HepG2 (cell line): ENCODE data around the gene IKZF3. TPM values are rescaled to one million over a fixed set of nuclear protein-coding genes. Genes with fewer than 3 reads are reported as not detected.
A peak's percentile ranks its signal among the peaks of the same experiment; 100 is the strongest.

ENCODE experiments used
- ATF1 ChIP-seq: IDR thresholded peaks from 2 replicates; pipeline ENCODE4 v1.6.1; 2016; ENCODE audit warnings: mild to moderate bottlenecking, control low read depth
- CC2D1A ChIP-seq: sonication (generic); formaldehyde crosslinking; IDR thresholded peaks from 2 replicates; pipeline ENCODE4 v1.8.1; 2023; ENCODE audit warnings: mild to moderate bottlenecking, missing genetic modification reagents
- CEBPG ChIP-seq: IDR thresholded peaks from 2 replicates; pipeline ENCODE4 v1.6.1; 2016
- ELF3 ChIP-seq: IDR thresholded peaks from 2 replicates; pipeline ENCODE4 v1.6.1; 2016; ENCODE audit warnings: missing genetic modification reagents, missing compliant biosample characterization
- EP300 ChIP-seq, 3 experiments: sonication (generic) in 1 of 3; formaldehyde crosslinking in 1 of 3; IDR thresholded peaks; 2 replicates each; pipeline versions ENCODE4 v1.5.1 to v1.6.1; 2011 to 2020; ENCODE audit warnings: low read depth in 2 of 3, low read length in 2 of 3, borderline replicate concordance in 1 of 3, improper control_type of control experiment in 1 of 3, mild to moderate bottlenecking in 1 of 3, missing genetic modification reagents in 1 of 3, moderate library complexity in 1 of 3
- FOXK2 ChIP-seq: fragments of 450-650 bp; IDR thresholded peaks from 2 replicates; pipeline ENCODE4 v1.6.1; 2016
- HDAC1 ChIP-seq: sonication (generic); formaldehyde crosslinking; IDR thresholded peaks from 2 replicates; pipeline ENCODE4 v1.5.1; 2020; ENCODE audit warnings: mild to moderate bottlenecking, missing genetic modification reagents
- NCOA1 ChIP-seq: sonication (generic); formaldehyde crosslinking; IDR thresholded peaks from 2 replicates; pipeline ENCODE4 v1.9.0; 2021; ENCODE audit warnings: missing genetic modification reagents
- ONECUT2 ChIP-seq: sonication (generic); formaldehyde crosslinking; IDR thresholded peaks from 2 replicates; pipeline ENCODE4 v1.4.0; 2020; ENCODE audit warnings: missing genetic modification reagents
- PCBP1 ChIP-seq: fragments of 200-400 bp; formaldehyde crosslinking; IDR thresholded peaks from 2 replicates; pipeline ENCODE4 v1.6.1; 2017; ENCODE audit warnings: mild to moderate bottlenecking, low read depth, low read length, borderline replicate concordance
- PHF21A ChIP-seq: sonication (generic); formaldehyde crosslinking; IDR thresholded peaks from 2 replicates; pipeline ENCODE4 v1.5.0; 2020; ENCODE audit warnings: mild to moderate bottlenecking, missing genetic modification reagents
- PITX1 ChIP-seq: sonication (generic); formaldehyde crosslinking; IDR thresholded peaks from 2 replicates; pipeline ENCODE4 v1.5.1; 2020; ENCODE audit warnings: mild to moderate bottlenecking, missing genetic modification reagents
- SAP130 ChIP-seq: IDR thresholded peaks from 2 replicates; pipeline ENCODE4 v1.6.1; 2016; ENCODE audit warnings: low read depth
- SKI ChIP-seq: fragments of 450-650 bp; IDR thresholded peaks from one replicate; pipeline ENCODE4 v1.6.1; 2018; ENCODE audit warnings: mild to moderate bottlenecking; ENCODE audit not compliant: partially characterized antibody
- SRY ChIP-seq: sonication (generic); formaldehyde crosslinking; IDR thresholded peaks from 2 replicates; pipeline ENCODE4 v1.8.0; 2022; ENCODE audit warnings: mild to moderate bottlenecking, missing genetic modification reagents
- TEAD3 ChIP-seq: optimal IDR thresholded peaks from 2 replicates; pipeline ENCODE3; 2016; ENCODE audit warnings: borderline replicate concordance
- TRIM24 ChIP-seq: sonication (generic); formaldehyde crosslinking; IDR thresholded peaks from 2 replicates; pipeline ENCODE4 v1.8.0; 2022; ENCODE audit warnings: mild to moderate bottlenecking, missing genetic modification reagents
- U2AF2 ChIP-seq: fragments of 200-400 bp; formaldehyde crosslinking; IDR thresholded peaks from 2 replicates; pipeline ENCODE4 v1.6.1; 2017; ENCODE audit warnings: low read depth, mild to moderate bottlenecking, low read length
- XRCC5 ChIP-seq: fragments of 200-400 bp; formaldehyde crosslinking; optimal IDR thresholded peaks from 2 replicates; pipeline ENCODE3; 2017; ENCODE audit warnings: mild to moderate bottlenecking, low read length
- YY1 ChIP-seq: IDR thresholded peaks from 2 replicates; pipeline ENCODE4 v1.6.1; 2011; ENCODE audit warnings: low read length, low read depth, moderate library complexity, mild to moderate bottlenecking; ENCODE audit not compliant: insufficient read depth, insufficient replicate concordance
- ZBTB38 ChIP-seq: sonication (generic); formaldehyde crosslinking; IDR thresholded peaks from 2 replicates; pipeline ENCODE4 v1.5.1; 2020; ENCODE audit warnings: mild to moderate bottlenecking, missing genetic modification reagents
- ZNF12 ChIP-seq: sonication (generic); formaldehyde crosslinking; IDR thresholded peaks from 2 replicates; pipeline ENCODE4 v1.5.0; 2020; ENCODE audit warnings: missing genetic modification reagents
- ZNF264 ChIP-seq: sonication (generic); formaldehyde crosslinking; IDR thresholded peaks from 2 replicates; pipeline ENCODE4 v1.4.0; 2020; ENCODE audit warnings: missing genetic modification reagents
- ZNF501 ChIP-seq: sonication (generic); formaldehyde crosslinking; IDR thresholded peaks from 2 replicates; pipeline ENCODE4 v1.5.1; 2020; ENCODE audit warnings: mild to moderate bottlenecking, moderate library complexity, missing genetic modification reagents
- ZNF557 ChIP-seq: sonication (generic); formaldehyde crosslinking; IDR thresholded peaks from 2 replicates; pipeline ENCODE4 v1.4.0; 2020; ENCODE audit warnings: missing genetic modification reagents
- ZNF879 ChIP-seq: sonication (generic); formaldehyde crosslinking; IDR thresholded peaks from 2 replicates; pipeline ENCODE4 v1.8.1; 2023; ENCODE audit warnings: missing genetic modification reagents
- polyA plus RNA-seq, 8 experiments: library from polyadenylated mRNA; depleted of rRNA in 3 of 8; stranded (reverse) in 7 of 8; unstranded in 1 of 8; fragments of >200 nt; fragmentation: Illumina TruSeq in 4 of 8; extraction: Trizol in 4 of 8; gene quantifications; 2 replicates each; pipeline versions ENCODE4 v1.2.1 to v1.2.3, GENCODE V29; 2011 to 2016; ENCODE audit warnings: low read depth in 4 of 8, missing spikeins in 1 of 8, mixed read lengths in 1 of 8; ENCODE audit not compliant: insufficient read depth in 1 of 8
- total RNA-seq, 5 experiments: library from RNA; depleted of rRNA; stranded (reverse); fragments of >200 nt; fragmentation: Illumina TruSeq; extraction: Trizol; gene quantifications; 2 replicates each; pipeline ENCODE4 v1.2.3, GENCODE V29; 2016; ENCODE audit warnings: low read depth in 1 of 5
- TF ChIP-seq, protein P1 (sequence below): sonication (generic); formaldehyde crosslinking; IDR thresholded peaks from 2 replicates; pipeline ENCODE4 v1.4.0; 2020; ENCODE audit warnings: missing genetic modification reagents, mild to moderate bottlenecking, borderline replicate concordance
- TF ChIP-seq, protein P2 (sequence below): sonication (generic); formaldehyde crosslinking; IDR thresholded peaks from 2 replicates; pipeline ENCODE4 v1.9.0; 2021; ENCODE audit warnings: missing genetic modification reagents, mild to moderate bottlenecking, borderline replicate concordance
- TF ChIP-seq, protein P3 (sequence below): sonication (generic); formaldehyde crosslinking; IDR thresholded peaks from 2 replicates; pipeline ENCODE4 v1.4.0; 2020; ENCODE audit warnings: mild to moderate bottlenecking, missing genetic modification reagents
- TF ChIP-seq, protein P4 (sequence below): sonication (generic); formaldehyde crosslinking; IDR thresholded peaks from 2 replicates; pipeline ENCODE4 v1.5.1; 2020; ENCODE audit warnings: missing genetic modification reagents, mild to moderate bottlenecking, borderline replicate concordance

IKZF3 gene
- total and polyA plus RNA-seq, 2 of the 13 experiments (the other 11 are each of a cell fraction or from before 2014, with no cell fraction given) = not detected

DNA sequence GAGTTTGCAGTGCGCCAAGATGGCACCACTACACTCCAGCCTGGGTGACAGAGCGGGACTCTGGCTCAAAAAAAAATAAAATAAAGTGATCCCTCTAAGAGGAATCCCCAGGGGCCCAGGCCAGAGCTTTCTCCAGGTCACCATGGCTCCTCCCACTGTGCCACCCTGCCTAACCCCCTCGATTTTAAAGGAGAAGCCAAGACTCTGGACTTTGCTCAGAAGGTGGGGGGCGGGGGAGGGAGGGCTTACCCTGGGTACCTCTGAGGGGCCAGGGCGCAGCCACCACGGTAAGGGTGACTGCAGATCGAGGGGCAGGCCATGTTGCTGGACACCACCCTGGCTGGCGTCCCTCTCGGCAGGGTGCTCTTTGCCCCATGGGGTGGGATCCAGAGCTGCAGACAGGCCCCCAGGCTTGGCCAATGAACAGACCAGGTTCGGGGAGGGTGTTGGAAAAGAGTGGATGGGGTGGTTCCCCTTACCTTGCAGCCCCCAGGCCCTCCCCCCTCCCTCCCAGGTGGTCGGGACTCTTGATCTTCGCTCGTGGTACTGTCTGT, 126.8 kb downstream of the IKZF3 start (continued):
- TF ChIP-seq CC2D1A (CRISPR knock-in tag) = no peak
- no peak for TF ChIP-seq TEAD3 (CRISPR knock-in tag)
- TF ChIP-seq ZNF12 (CRISPR knock-in tag) = no peak
- no peak for TF ChIP-seq ZNF557 (CRISPR knock-in tag)
- TF ChIP-seq, protein P1, sequence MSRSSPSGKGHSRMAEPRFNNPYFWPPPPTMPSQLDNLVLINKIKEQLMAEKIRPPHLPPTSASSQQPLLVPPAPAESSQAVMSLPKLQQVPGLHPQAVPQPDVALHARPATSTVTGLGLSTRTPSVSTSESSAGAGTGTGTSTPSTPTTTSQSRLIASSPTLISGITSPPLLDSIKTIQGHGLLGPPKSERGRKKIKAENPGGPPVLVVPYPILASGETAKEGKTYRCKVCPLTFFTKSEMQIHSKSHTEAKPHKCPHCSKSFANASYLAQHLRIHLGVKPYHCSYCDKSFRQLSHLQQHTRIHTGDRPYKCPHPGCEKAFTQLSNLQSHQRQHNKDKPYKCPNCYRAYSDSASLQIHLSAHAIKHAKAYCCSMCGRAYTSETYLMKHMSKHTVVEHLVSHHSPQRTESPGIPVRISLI = no peak
- no peak; the same call in 1 of the 2 replicates for TF ChIP-seq SAP130 (CRISPR knock-in tag)
- no peak for TF ChIP-seq TRIM24 (CRISPR knock-in tag)
- TF ChIP-seq ONECUT2 (CRISPR knock-in tag) = no peak
- TF ChIP-seq PCBP1 = peak; percentile 32; the same call in 1 of the 2 replicates
- TF ChIP-seq, protein P2, sequence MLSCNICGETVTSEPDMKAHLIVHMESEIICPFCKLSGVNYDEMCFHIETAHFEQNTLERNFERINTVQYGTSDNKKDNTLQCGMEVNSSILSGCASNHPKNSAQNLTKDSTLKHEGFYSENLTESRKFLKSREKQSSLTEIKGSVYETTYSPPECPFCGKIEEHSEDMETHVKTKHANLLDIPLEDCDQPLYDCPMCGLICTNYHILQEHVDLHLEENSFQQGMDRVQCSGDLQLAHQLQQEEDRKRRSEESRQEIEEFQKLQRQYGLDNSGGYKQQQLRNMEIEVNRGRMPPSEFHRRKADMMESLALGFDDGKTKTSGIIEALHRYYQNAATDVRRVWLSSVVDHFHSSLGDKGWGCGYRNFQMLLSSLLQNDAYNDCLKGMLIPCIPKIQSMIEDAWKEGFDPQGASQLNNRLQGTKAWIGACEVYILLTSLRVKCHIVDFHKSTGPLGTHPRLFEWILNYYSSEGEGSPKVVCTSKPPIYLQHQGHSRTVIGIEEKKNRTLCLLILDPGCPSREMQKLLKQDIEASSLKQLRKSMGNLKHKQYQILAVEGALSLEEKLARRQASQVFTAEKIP (CRISPR knock-in tag) = no peak
- TF ChIP-seq, protein P3, sequence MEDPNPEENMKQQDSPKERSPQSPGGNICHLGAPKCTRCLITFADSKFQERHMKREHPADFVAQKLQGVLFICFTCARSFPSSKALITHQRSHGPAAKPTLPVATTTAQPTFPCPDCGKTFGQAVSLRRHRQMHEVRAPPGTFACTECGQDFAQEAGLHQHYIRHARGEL (CRISPR knock-in tag) = no peak
- no peak for TF ChIP-seq ZNF501 (CRISPR knock-in tag)
- 0 out of 2 replicates have a peak, but pooled peaks have one; percentile 16 for TF ChIP-seq NCOA1 (CRISPR knock-in tag)
- TF ChIP-seq SRY (CRISPR knock-in tag) = no peak
- no peak for TF ChIP-seq HDAC1 (CRISPR knock-in tag)
- no peak for TF ChIP-seq U2AF2
- no peak for TF ChIP-seq EP300 (IDR thresholded peaks at IDR 0.05; ENCODE audit: low read depth in 2 of 2, low read length in 2 of 2)
- no peak for TF ChIP-seq EP300 (CRISPR knock-in tag; IDR thresholded peaks at IDR 0.05; ENCODE audit: borderline replicate concordance)
- TF ChIP-seq YY1 = peak; percentile 47
- TF ChIP-seq FOXK2 = no peak
- TF ChIP-seq ZNF264 (CRISPR knock-in tag) = no peak
- TF ChIP-seq ZNF879 (CRISPR knock-in tag) = no peak
- TF ChIP-seq, protein P4, sequence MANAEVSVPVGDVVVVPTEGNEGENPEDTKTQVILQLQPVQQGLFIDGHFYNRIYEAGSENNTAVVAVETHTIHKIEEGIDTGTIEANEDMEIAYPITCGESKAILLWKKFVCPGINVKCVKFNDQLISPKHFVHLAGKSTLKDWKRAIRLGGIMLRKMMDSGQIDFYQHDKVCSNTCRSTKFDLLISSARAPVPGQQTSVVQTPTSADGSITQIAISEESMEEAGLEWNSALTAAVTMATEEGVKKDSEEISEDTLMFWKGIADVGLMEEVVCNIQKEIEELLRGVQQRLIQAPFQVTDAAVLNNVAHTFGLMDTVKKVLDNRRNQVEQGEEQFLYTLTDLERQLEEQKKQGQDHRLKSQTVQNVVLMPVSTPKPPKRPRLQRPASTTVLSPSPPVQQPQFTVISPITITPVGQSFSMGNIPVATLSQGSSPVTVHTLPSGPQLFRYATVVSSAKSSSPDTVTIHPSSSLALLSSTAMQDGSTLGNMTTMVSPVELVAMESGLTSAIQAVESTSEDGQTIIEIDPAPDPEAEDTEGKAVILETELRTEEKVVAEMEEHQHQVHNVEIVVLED (CRISPR knock-in tag) = no peak
- no peak for TF ChIP-seq ZBTB38
- no peak for TF ChIP-seq ATF1
- peak; percentile 38; the same call in 1 of the 2 replicates for TF ChIP-seq ELF3
- no peak for TF ChIP-seq PITX1 (CRISPR knock-in tag)
- no peak for TF ChIP-seq XRCC5
- TF ChIP-seq CEBPG = no peak
- no peak for TF ChIP-seq SKI
- TF ChIP-seq PHF21A (CRISPR knock-in tag) = no peak
